SW480 (cell line): ENCODE data around the gene SLC22A23.

Source experiments
- DNase-seq: peaks from one replicate; pipeline ENCODE4 v3.0.0-alpha.2; 2016; ENCODE audit warnings: low spot score

The SLC22A23 gene

DNA sequence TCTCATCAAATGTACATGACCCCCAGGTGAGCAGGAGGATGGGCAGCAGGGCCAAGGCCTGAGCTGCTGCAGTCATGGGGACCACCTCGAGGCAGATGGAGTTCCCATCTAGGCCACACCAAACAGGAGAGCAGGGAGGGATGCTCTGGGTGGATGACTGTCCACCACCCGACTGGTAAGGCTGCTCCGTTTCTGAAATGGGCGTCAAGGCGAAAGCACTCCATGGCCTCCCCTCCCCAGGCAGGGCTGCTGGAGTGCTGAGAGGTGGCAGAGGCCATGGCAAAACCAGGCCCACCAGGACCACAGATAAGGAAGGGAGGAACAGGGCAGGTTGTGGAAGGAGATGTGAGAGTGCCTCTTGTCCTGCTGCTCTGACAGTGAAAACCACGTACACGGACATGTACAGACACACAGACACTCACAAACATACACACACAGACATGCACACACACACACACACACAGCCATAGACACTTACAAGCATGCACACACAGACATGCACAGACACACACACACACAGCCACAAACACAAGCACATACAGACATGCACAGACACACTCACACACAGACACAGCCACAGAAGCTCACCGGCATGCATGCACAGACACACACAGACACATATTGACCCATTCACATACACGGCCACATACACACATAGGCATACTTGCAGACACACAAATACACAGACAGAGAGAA is 104.9 kb downstream of the SLC22A23 start:
- DNase-seq = no peak

DNA sequence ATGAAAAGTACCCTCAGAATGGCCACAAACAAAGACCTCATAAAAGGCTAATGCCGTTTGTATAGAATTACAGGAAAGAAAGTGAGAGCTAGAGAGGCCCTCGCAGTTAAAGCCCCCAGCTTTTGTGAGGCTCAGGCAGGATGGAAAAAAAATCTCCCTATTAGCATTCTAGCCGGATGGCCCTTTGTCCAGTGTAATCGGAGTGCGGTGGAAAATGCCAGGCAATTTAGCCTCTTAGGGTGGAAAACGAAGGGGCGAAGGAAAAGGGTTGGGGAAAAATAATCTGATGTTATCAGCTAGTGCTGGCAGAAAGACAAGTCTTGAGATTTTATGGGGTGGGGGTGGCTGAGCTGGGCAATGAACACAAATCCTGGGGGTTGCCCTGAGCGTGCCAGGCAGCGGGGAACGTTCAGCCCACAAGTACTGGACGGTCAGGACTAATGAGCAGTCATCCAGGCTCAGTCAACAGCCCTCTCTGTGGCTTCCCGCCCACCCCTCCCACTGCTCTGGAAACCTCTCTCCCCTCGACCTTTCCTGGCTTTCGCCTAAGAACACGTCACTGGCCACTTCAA is 105.7 kb downstream of the SLC22A23 start:
- peak; percentile 43 for DNase-seq

DNA sequence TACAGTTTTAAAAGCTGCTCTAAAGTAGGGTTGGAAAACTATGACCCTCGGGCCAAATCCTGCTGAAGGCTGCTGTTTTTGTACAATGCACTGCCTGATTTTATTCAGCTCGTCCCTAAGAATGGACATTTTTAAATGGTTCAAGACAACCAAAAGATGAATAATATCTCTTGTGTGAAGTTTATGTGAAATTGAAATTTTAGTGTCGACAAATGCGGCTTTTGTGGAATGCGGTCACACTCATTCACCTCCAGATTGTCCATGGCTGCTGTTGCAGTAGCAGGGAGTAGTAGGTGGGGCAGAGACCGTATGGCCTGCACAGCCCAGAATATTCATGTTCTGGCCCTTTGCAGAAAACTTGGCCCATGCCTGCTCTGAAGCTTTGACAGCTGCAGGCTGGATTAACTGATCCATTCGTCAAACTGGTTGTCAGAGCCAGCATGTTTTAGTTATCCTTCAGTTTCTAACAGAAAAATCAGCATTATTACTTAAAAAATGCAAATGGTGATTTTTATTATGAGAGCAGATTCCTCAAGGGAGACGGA is 106.5 kb downstream of the SLC22A23 start:
- DNase-seq = no peak

DNA sequence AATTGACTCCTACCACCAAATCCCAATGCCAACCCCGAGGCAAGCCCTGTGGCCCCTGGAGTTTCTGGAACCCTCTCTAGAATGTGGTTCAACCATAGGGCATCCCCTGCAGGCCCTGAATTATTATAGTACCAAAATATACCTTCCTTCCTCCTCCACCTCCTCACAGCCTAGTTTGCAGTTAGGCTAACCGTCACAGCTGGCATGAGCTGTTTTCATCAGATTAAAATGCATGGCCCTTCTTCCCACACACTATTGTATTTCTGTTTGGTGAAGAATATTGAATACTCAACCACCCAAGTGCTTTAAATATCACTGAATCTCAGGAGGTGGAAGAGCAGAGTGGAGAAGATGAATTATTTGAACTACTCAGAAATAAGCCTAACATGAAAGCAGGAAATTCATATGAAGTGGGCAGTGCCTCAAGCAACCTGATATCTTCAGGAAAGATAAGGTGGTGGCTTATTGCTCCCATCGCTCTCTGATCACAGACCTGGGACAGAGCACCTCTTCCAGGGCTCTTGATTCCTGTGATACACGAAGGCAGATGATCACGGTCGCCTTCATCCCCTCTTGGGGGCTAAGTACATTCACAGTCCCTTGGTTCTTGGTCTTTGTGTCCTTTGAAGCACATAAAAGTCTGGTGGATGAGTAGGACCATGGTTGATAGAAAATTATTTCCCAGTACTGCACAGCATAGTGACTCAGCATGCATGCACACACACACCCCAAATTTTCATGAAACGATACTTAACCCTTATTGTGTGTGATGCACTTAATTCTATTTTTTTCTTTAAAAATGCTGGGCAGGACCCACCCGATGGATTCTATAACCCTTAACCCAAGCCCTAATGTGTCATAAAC is 107.2 kb downstream of the SLC22A23 start:
- DNase-seq = no peak

DNA sequence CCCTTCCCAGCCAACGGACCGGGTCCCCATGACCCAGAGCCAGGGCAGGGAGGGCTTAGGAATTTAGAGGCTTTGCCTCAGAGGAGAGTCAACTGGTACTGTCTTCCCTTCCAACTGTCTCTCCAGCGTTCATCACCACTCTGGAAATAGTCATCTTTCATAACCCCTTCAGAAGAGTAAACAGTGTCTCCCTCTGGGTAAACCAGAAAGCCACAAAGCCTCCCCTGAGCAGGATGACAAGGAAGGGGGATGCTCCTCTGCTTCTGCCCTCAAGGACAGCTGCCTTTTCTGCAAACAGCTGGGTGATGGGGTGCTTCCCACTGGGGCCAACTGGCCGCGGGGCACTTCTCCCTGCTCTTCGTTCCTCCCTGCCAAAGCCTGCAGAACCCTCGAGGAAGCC is 108.0 kb downstream of the SLC22A23 start:
- no peak for DNase-seq

DNA sequence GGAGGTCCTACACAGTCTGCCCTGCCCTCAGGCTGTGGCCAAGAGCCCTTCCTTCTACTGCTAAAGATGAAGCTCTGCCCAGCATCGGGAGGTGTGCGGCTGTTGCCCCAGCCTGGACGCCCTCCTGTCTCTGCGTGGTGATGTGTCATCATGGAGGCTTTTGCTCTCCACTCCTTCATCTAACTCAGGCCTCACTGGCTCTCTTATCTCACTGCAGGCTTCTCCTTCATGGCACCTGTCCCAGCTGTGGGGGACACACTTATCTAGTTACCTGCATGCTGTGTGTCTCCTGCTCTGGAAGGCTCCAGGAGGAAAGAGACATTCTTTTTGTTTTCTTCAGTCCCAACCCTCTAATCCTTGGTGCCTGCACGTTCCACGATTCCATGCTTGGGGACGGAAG is 109.0 kb downstream of the SLC22A23 start:
- no peak for DNase-seq

DNA sequence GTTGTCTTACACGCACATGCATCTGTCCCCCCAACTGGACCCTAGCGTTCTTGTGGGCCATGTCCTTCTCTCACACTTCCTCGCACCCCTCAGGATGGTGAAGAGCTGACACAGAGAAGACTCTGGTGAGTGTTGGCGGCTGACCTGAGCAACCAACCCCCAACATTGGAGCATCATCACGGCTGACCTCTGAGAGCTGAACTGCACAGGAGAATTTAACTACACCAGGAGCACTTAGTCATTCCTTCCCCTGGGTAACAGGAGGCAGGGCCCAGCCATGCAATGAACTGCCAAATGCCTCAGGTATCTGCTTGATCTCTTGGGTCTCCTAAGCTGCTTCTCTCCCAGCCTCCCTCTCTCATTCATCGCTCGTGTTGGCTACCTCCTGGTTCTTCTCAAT is 109.6 kb downstream of the SLC22A23 start:
- no peak for DNase-seq

DNA sequence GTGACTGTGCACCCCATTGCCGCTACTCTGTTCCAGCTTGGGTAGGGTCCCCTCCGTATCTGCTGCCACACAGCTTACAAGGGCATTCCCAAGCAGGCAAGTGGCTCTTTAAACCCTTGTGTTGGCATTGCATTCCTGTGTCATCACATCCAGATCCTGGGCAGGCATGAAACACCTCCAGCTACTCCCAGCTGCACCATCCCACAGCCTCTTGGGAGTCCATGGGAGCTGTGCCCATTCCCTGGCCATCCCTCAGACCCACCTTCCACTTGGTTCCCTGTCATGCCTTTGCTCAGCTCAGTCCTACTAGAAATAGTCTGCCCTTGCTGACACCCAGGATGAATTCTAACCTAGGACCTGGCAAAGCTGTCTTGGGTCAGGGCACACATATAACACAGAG is 110.4 kb downstream of the SLC22A23 start:
- no peak for DNase-seq

DNA sequence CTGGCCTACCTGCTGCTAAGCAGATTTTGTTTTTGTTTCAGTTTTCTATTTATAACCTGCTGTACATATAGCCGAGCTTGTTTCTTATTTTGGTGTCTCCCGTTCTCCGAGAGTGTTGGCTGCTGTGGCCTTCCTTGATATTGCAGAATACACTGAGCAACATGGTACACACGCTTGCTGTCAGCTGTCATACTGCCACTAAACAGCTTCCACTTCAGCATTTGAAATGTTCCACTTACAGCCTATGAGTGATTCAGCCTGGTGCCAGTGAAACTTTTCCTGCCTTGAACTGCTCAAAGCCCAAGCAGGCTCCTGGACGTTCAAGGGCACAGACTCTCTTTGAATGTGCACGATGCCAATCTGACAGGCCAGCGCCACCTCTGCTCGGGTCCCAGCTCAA is 111.0 kb downstream of the SLC22A23 start:
- no peak for DNase-seq

DNA sequence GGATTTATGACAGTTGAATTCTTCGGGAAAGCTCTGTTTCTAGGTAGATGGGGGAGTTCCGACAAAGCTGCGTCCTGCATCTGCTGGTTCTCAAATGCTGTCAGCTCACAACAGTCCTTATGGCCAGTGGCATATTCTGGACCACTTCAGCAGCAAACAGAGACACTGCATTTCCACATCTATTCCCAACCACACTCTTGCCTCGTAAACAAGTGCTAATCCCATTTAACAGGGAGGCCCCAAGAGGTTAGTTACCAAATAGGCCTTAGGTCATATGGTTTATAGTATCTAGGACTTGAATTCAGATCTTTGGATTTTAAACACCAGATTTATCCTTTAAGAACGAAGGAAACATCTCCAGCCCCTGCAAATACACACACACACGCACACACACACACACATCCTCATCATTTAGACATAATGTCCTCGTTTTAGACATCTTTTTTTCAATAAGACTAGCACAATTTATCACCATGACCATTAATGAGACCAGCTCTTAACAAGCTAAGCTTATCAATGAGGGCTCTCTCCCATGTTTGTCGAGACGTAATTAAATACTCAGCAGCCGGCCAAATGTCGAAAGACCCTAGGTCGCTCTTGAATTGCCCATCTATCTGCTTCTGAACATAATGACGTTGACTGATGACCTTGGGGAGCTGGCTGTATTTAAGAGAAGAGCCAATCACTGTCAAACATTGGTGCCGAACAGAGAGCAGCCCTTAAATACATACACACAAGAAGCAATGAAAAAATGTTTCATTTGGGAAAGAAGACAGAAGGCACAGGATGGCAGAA is 113.6 kb downstream of the SLC22A23 start:
- DNase-seq = no peak

DNA sequence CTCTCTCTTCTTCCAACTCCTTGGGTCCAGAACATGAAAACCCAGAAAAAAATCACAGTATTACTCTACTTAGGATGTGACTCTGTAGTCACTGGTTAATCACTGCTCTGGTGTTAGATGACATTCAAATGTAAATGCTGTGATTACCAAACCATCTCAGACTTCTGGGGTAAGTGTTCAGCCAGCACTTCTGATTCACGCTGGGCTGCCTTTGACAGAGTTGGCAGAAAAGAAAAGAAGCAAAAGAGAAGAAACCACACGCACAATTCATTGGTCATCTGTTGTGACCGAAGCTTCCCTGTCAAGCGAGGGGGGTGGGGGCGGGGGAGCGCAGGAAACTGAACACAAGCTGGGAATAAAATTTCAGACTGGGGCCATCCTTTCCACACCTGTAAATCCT is 115.4 kb downstream of the SLC22A23 start:
- no peak for DNase-seq

DNA sequence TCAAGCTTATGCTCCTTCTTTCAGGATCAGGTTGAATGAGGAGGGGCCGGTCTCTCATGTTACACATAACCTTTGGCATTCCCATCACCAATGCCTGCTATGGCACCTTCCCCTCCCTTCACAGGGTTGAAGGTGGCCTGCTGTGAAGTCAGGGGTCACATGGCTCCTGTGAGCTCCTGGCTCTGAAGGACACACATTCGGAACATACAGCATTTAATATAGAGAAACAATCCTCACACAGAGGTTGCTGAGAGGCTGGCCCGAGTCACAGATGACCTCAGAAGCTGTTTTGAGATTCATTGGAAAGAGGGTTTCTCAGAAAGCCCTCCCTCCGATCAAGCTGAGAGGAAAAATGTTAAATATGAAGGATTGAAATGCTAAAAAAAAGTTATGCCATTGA is 116.0 kb downstream of the SLC22A23 start:
- DNase-seq = no peak

DNA sequence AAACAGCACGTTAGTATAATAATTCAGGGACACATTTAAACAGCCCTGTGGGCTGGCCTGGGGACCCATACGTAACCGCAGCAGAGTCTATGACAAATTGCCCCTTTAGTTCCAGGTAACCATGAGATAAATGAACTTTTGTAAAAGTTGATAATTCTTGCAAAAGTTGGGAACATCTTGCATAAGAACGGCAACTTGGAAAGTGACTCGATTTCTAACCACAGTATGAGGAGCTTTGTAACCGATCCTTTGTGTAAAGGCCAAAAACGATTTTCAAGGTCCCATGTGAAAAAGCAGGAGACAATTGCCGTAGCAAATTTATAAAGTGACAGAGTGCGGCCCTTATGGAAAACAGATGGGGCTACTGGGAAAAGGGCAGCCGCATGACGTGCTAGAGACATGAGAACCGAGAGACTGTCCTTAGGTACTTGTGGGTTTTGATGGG is 116.5 kb downstream of the SLC22A23 start:
- no peak for DNase-seq

DNA sequence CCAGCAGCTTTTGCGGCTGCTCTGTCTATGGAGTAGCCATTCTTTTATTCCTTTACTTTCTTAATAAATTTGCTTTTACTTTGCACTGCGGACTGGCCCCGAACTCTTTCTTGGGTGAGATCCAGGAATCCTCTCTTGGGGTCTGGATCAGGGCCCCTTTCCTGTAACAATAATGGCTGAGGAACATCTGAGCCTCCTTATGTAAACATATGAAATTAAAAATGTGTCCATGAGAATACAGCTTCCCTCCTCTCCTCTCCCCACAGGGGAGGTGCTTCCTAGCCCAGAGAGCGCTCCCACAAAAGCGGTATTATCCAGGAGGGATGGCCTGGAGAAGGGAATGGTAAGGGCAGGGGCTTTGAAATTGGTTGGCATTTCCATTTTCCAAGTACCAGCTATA is 117.0 kb downstream of the SLC22A23 start:
- no peak for DNase-seq

DNA sequence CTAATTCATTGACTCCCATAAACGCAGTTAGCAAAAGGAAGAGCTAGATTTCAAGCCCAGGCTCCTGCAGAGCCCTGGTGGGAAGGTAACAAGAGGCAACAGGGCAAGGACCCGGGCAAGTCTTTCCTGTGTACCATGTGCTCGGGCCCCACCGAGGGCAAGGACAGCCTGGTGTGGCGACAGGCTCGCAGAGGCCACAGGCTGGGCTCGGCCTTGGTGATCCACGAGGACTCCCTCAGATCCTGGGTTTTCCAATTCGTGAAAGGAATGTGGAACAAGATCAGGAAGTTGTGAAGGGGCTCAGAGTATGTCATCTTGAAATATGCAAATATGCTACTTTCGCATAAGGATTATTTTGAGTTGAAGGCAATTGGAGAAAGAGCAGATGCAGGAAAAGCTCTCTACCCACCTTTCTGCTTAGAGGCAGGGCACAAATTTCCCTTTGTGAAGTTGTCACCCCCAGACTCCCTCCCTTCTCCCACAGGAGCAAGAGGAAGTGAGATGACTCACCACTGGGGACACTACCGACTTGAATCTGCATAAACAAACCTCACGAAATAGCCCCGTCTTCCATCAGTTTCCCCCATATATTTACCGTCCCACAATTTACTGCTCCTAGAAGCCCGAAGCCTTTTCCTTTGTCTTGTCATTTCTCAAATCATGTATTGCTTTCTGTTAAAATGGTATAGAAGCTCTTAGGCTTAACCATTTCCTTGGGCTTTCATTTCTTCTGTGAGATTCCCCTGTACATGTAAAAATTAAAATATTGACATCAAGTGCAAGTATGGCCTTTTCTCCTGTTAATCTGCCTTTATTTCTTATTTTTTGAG is 119.1 kb downstream of the SLC22A23 start:
- peak; percentile 60 for DNase-seq

DNA sequence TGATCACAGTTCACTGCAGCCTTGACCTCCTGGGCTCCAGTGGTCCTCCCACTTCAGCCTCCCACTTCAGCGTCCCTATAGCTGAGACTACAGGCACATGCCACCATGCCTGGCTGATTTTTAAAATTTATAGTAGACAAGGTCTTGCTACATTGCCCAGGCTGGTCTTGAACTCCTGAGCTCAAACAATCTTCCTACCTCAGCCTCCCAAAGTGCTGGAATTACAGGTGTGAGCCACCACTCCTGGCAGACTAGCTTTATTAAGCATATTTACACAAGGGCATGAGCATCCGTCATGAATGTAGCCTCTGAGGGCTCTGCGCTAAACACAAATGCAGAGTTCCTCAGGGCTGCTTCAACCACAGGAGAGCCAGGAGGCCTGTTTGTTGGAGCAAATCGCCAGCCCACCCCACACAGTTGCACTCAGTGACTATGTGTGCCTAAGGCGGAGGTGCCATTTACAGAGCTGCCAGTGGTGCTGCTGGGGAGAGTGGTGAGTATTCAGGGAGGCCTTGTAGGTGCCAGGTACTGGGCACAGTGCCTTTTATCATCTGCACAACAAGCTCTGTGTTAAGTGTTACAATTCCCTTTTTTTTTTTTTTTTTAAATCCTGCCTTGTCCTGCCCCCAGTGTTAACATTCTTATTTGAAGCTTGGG is 119.9 kb downstream of the SLC22A23 start:
- DNase-seq = no peak

DNA sequence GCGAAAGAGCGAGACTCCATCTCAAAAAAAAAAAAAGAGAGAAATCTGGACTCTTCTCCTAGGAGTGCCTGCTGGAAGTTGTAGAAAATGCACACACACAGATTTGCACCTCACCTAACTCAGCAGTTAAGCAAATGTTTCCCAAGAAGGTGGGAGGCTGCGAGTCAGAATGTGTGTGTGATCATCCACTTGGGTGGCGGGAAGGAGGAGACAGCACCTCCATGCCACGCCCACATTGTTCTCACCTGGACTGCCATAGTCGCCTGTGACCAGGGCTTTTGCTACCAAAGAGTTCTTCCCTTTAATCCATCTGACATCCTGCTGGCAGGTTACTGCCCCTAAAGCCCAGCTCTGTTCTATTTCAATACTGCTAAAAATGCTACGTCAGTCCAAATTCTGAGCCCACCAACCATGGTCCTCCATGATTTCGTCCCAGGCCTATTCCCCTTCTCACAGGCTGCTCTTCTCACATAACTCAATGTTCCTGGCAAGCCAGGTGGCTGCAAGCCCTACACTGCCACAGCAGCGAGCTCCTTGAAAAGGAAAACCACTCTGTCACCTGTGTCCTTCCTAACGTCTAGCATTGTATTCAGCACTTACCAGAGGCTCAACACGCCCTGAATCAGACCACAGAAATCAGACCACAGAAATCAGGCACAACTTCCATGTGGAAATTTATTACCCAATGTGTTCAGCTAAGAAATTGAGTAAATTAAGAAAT is 120.6 kb downstream of the SLC22A23 start:
- DNase-seq = peak; percentile 21

DNA sequence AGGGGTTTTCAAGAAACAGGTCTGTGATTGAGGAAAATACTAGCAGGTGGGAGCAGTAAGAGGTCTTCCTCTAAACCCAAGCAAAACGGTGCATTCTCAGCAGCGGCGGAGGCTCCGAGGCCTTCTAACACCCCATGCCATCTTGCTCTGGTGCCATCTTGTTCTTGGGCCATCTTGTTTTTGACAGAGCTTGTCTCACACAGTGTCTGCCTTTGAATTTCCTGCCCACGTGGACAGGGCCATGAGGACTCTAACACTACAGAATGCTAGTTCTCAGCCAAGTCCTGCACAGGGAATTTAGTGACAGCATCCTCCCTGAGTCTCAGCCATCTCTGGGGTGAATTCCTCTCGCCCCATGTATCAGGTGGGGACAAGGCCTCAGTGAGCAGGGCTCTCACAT is 121.7 kb downstream of the SLC22A23 start:
- no peak for DNase-seq

DNA sequence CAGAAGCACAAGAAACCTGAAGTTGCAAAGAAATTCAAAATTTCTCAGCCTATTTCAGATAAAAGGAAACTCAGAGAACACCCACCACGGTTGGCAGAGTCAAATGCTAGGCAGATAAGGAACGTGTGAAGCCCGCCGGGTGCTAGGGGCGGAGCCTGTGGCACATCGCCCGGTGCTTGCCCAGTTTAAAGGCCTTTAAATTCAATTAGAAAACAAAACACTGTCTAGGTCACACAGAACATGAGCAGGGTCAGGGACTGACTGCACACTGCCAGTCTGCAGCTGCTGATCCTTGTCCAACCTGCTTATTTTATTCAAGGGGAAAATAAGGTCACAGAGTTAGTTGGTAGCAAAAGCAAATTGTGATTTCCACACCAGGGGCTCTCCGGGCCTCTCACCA is 122.3 kb downstream of the SLC22A23 start:
- DNase-seq = no peak

DNA sequence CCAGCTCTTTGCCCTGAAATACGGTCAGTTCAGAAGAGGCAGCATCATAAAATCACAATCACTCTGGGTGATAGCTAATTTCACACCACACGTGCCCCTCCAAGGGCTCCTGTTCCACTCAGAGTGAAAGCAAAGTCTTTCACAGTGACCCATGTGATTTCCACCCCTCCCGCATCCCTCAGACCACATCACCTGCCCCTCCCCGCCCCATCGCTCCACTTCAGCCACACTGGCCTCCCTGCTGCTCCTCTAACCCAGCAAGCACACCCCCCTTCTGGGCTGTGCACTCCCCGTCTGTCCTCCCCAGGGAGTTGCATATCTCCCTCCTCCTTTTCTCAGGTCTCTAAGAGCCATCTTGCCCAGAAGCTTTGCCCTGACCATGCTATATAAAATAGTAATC is 123.6 kb downstream of the SLC22A23 start:
- DNase-seq = no peak
